Ramos (cell line): ENCODE results near the gene FBLN1.
"Not testable (repeated sequence)": the region's sequence is repeated elsewhere in the genome, so short reads cannot be mapped to it uniquely, and the experiment has no call there.

ENCODE experiments used
- in situ Hi-C: fragments of 300-500 bp; cut with MboI; formaldehyde crosslinking; loops from one replicate; pipeline ENCODE4 v1.14.3; 2022; ENCODE audit warnings: low sequenced_read_pairs; ENCODE audit not compliant: unreplicated experiment

FBLN1 gene

DNA sequence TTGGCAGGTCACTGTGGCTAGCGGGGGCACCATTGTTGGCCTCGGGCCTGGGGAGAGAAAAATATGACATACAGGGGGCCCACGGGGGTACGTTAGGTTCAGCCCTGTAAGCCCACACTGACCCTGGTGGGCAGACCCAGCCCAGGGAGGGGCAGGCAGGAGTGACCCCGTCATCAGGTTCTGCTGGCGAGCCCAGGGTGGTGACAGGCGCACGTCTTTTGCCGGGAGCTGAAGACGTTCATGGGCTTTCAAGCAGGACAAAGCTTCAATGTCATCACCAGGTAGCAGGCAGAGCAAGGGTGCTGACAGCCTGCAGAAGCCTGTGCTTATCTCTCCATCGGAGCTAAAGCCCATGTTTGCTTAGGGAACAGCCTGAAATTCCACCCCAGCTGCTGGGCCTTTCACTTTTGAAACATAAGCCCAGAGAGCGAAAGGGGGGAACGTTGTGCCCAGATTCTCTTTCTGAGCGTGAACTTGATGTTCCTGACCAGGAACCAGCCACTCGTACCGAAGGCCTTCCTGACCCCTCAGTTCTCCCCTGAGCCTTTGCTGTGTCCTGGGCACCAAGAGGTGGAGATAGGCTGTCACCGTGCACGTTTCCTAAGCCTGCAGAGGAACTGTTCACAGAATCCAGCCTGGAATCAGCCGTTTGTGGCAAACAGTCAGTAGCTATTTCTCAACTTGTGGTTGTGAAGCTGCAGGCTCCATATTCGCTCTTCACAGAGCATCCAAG lies 94.9 kb downstream of the FBLN1 start:
- in situ Hi-C loops: no loop called here

DNA sequence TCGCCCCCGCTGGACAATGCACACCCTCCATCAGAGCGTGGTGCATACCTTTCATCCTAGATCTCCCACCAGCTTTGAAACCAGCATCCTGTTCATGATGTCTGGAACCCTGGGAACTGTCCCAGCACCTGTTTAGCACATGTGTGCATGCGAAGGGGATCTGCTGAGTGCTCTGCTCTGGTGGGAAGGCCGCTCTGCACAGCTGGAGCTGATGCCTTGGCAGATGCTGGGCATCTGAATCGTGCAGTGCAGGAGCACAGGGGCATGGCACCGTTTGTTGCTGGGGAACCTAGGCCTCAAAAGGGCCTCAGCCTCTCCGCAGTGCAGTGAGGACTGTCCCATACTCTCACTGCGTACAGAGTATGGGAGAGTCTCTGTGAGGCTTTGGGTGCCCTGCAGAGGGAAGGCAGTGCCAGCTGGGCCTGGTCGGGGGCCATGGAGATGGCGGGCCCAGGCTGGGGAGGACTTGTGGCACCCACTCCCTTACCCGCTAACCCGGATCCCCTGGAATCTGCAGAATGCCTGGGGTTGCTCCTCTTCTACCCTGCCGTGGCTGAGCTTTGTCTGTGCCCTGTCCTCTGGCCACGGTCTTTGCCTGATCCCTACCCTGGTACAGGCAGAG lies 96.0 kb downstream of the FBLN1 start:
- in situ Hi-C loops: no loop called here

DNA sequence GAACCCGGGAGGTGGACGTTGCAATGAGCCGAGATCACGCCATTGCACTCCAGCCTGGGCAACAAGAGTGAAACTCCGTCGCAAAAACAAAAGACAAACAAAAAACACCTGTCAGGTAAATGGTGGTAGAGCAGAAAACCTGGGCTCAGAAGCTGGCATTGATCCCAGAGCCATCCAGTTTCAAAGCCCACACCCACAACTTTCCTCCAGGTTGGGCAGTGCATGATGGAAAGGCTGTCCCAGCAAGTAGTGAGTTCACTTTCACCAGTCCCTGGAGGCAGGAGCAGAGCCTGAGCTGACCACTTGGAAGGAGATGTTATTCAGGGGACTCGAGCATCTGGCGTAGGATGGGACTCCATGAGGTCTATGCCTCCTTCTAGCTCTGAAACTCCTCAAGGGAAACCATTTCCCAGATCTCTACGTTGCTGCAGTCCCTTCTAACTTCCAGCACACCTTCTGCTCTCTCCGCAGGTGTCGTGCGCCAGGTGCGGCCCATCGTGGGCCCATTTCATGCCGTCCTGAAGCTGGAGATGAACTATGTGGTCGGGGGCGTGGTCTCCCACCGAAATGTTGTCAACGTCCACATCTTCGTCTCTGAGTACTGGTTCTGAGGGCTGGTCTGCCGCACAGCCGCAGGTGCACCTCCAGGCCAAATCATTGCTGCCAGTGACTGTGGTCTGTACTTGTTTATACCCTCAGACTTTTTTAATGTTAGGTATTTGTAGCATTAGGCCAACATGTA lies 97.3 kb downstream of the FBLN1 start:
- in situ Hi-C loops: no loop called here

DNA sequence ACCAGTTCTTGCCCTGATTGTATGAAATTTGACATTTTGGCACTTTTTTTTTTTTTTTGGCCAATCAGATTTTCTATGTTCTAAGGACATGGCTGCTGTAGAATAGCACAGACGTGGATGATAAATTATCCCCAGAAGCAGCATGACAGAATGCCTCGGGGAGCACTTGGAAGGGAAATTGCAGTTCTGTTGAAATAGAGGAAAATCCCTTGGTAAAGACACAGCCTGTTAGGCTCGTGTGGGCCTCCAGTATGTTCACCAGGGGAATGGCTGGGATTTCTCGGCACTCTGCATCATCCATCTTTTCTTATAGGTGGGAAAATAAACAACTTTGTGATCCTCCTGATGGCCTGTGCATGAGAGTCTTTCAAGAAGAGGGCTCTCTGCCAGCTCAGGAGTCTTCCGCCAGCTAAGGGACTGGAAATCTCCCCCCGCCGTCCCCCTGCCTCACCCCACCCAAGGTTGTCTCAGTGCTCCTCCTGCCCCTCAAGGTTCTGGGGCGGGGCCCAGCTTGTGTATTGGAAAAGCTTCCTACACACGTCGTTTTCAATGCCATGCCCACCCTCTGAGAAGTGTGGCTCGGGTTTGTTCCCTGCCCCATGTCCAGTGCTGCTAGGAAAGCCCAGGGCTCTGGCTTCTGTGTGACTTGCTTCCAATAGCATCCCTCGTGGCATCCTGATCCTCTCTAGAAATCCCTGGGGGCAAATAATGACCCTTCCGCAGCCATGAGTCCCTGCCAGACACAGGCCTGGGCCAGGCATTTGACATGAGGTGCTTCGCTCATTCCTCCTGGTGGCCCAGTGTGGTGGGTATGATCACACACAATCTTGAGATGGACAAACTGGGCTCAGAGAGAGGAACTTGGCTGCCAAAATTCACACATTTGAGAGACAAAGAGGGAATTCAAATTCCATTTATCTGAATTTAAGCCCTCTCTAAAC lies 98.4 kb downstream of the FBLN1 start:
- in situ Hi-C loops: no loop called here

DNA sequence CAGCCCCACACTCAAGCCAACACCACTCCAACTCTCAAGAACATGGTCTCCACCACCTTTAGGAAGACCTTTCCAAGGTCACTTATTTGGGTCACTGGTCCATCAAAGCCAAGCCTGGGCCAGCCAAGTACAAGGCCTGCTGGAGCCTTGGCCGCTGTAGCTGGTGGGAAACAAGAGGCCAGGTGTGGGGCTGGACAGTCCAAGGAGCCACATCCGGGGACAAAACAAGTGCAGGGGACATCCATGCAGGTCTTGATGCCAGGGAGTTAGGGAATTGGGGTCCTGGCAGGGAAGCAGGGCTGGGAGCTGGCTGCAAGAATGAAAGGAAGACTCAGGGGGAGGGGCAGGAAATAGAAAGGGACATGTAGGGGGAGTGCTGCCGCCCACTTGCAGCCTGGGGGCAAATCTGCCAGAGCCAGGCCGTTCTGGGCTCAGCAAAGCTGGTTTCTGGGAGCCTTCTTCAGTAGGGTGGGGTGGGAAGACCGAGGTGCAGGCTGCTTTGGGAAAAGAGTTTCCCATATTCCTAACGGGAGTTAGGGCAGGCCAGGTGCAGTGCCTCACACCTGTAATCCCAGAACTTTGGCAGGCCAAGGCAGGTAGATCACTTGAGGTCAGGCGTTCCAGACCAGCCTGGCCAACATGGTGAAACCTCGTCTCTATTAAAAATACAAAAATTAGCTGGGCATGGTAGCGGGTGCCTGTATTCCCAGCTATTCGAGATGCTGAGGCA lies 99.5 kb downstream of the FBLN1 start:
- in situ Hi-C loops: no loop called here

DNA sequence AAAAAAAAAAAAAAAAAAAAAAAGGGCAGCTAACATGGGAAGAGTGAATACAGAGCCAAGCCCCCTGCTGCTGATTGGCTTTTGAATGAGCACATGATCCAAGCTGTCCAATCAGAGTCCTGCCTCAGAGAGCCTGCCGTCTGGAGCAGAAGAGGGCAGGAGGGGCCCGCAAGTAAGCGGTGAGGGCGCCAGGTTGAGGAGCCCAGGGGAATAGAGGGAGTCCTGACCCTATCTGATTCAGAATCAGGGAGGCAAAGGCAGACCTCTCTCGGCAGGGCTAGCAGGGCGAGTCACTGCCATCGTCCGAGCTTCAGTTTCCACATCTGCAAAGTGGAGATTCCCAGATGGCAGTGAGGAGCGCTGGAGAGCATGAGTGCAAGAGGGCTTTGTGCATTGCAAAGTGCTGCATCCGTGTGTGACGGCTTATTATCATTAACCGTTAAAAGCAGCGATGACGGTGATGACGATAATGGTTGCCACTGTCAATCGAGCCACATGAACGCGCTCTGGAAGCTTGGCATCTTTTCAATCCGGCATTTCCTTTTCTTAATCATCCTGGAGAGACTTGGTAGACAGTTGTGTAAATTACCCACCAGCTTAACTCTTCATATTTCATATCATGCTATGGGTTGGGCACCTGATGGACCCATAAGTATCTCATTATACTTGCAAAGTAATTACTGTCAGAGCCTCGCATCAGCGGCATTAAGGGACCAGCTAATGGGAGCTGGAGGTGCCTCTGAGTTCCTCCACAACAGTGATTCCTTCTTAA lies 100.3 kb downstream of the FBLN1 start:
- in situ Hi-C loops: no loop called here

DNA sequence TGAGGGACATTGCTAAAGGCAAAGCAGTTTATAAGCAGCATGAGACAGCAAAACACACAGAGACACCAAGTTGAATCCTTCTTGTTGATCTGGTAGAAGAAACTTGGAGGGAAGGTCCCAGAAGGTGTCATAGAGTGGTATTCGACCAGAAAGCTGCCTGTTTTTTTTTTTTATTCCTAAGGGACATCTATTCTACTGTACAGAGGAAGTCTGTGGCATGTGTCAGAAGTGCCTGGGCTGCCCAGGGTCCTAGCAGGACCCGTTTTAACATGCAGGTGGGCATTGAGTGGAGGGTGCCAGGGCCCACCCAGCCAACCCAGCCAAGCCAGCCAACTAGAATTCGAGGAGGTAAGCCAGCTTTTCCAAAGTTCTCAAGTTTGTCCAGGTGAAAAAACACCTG lies 100.9 kb downstream of the FBLN1 start:
- in situ Hi-C loops: no loop called here

DNA sequence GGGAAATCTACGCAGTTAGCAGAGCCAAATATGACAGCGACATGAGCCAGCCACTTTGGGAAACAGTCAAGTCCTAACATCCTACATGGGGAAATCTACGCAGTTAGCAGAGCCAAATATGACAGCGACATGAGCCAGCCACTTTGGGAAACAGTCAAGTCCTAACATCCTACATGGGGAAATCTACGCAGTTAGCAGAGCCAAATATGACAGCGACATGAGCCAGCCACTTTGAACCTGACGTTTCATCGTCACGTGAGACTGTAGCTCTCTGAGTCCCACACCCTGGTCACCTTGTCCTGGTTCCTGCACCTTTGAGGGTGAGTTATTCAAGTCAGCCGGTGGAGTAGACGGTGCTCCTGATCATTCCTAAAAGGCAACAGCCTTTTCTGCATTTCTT lies 105.4 kb downstream of the FBLN1 start:
- in situ Hi-C loops: not testable (repeated sequence)

DNA sequence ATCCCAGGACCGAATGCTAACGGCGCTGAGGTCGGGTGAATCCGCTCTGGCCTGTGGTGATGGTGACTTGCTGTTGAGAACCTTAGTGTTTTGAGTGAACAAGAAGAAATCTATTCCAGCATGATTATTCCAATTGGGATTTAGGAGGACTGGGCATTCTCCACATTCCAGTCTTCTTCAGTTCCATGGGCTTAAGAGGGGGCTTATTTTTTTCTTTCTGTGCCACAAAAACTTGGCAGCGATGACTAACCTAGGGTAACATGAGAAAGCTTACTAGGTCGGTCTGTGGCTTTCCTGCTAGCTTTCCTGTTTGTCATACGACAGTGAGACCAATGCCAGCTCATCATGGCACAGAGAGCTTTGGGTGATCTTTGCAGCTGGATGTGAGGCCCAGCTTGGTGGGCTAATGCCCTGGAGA lies 106.1 kb downstream of the FBLN1 start:
- in situ Hi-C loops: no loop called here

DNA sequence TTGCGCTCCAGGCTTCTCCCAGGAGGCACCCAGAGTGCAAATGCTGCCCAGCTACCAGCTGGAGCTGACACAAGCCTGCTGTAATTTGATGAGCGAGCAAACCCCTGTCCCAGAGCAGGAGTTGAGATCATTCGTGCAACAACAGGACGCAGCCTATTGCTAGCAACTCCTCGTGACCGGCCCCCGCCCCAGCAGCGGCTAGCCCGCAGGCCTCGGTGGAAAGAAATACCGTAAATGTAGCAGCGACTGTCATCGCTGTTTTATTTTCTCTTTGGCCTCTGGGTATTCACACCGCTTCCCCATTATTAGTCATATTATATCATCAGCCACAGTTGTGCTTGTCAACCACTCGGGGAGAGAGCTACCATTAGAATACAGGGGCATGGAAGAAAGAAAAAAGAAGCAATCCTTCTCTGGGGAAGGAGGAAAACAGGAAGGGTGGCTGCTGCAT lies 109.8 kb downstream of the FBLN1 start:
- in situ Hi-C loops: loop anchor here (10.0 kb wide), 1 partner anchor 1982 kb away; no protein-coding TSS in a partner anchor

DNA sequence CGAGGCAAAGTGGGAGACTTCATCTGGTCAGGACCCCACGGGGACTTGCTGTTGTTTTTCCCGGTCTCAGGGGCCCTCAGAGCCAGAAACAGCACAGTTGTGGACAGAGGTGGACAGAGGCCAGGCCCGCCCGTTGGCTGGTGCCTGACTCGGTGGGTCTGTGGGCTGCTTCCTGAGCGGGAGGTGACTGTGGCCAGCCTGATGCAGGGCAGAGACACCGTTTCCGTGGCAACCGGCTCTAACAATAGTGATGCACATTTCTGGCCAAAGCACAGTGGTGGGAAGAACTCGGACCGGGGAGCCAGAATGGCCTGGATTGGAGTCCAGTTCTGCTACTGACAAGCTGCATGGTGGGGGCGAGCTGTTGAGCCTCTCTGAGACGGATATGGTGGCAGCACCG lies 110.3 kb downstream of the FBLN1 start:
- in situ Hi-C loops: loop anchor here (10.0 kb wide), 1 partner anchor 1982 kb away; no protein-coding TSS in a partner anchor

DNA sequence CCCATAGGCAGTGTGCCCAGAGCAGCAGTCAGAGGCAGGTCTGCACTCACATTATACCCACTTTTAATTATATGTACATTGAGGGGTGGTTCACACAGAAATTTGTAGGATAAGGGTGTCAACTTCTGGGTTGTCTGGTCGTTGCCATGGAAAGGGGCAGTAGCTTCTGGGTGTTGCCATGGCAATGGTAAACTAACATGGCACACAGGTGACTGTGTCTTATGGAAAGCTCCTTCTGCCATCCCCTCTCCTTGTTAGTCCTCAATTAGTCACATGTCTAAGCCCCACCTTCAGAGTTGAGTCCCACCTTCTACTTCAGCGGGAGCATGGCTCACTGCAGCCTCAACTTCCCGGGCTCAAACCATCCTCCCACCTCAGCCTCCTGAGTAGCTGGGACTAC lies 112.7 kb downstream of the FBLN1 start:
- in situ Hi-C loops: loop anchor here (10.0 kb wide), 1 partner anchor 1979 kb away; no protein-coding TSS in a partner anchor

DNA sequence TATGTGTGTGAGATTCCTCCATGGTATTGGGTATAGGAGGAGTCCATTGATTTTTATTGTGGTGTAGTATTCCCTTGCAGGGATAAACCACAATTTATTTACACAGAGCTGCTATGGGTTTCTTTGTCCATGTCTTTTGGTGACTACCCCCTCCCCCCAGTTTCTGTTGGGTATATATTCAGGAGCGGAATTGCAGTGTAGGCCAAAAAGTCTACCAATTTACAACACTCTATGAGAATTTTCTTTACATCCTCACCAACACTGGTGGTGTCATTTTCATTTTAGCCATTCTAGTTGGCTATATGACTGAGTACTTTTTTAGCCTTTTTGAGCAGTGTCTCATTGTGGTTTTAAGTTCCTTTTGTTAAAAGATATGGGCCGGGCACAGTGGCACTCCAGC lies 113.7 kb downstream of the FBLN1 start:
- in situ Hi-C loops: loop anchor here (10.0 kb wide), 1 partner anchor 1978 kb away; no protein-coding TSS in a partner anchor

DNA sequence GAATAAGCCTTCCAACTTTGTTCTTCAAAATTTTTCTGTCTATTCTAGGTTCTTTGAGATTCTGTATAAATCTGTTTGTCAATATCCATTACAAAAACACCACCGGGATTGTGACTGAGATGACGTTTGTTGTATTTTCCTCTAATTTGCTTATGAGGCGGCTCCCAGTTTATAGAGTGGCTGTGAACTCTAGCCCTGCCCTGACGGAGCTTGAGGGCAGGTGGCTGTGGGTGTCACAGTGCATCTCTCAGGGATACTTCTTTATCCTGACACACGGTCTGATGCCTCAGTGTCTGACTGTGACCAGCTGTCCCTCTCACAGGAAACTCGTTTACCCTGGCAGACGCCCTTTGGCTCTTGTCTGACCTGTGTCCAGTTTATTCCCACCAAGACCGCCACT lies 115.3 kb downstream of the FBLN1 start:
- in situ Hi-C loops: loop anchor here (10.0 kb wide), 1 partner anchor 1977 kb away; no protein-coding TSS in a partner anchor

DNA sequence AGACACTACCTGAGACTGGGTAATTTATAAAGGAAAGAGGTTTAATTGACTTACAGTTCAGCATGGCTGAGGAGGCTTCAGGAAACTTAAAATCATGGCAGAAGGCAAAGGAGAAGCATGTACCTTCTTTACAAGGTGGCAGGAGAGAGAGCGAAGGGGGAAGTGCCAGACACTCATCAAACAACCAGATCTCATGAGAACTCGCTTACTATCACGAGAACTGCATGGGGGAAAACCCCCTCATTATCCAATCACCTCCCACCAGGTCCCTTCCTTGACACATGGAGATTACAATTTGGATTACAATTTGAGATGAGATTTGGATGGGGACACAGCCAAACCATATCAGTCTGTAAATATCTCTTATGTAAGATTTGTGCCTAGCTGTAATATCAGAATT lies 118.0 kb downstream of the FBLN1 start:
- in situ Hi-C loops: no loop called here

DNA sequence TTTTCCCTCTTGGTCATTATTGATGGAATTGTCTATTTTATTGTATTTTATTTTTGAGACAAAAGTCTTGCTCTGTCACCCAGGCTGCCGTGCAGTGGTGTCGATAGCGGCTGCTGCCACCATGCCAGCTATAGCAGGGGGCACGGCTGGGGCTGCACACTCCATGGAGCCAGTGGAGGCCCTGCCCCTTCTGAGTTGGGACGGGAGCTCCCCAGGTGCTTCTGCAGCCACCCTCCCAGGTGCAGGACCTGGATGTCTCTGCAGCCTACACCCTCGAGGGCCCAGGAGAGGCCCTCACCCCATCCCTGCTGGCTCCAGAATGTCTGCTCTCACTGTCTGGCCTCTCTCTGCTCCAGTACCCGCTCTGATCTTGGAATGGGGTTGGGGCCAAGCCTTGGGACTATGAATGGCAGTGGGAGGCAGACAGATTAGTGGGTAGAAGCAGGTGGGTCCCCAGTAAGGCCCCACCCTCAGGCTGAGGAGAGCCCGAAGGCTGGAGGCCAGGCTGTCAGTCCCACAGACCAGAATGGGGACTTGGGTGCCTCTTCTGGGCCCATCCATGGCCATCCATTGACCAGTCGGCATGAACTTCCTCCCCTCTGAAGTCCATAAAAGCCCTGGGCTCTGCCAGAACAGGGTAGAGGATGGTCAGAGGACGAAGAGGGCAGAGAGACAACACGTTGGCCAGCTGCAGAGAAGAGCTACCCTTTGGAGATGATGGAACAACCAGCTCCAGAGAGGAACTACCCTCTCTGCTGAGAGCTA lies 119.3 kb downstream of the FBLN1 start:
- in situ Hi-C loops: no loop called here

DNA sequence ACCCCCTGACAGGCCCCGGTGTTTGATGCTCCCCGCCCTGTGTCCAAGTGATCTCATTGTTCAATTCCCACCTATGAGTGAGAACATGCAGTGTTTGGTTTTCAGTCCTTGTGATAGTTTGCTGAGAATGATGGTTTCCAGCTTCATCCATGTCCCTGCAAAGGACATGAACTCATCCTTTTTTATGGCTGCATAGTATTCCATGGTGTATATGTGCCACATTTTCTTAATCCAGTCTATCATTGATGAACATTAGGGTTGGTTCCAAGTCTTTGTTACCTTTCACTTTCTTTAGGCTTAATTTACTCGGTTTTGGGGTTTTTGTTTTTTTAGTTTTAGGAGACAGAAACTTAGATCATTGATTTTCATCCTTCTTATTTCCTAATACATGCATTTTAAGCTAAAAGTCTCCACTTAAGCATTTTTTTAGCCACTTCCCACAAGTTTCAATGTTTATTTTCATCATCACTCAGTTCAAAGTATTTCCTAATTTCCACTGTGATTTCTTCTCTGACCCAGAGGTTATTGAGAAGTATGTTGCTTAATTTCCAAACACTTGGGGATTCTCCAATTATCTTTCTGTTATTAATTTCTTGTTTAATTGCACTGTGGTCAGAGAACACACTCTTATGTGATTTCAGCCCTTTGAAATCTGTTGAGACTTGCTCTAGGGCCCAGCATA lies 120.9 kb downstream of the FBLN1 start:
- in situ Hi-C loops: not testable (repeated sequence)
